Measurements from ENCODE around the gene STUB1.
"Not testable (repeated sequence)": the region's sequence is repeated elsewhere in the genome, so short reads cannot be mapped to it uniquely, and the experiment has no call there.

Gene STUB1

DNA sequence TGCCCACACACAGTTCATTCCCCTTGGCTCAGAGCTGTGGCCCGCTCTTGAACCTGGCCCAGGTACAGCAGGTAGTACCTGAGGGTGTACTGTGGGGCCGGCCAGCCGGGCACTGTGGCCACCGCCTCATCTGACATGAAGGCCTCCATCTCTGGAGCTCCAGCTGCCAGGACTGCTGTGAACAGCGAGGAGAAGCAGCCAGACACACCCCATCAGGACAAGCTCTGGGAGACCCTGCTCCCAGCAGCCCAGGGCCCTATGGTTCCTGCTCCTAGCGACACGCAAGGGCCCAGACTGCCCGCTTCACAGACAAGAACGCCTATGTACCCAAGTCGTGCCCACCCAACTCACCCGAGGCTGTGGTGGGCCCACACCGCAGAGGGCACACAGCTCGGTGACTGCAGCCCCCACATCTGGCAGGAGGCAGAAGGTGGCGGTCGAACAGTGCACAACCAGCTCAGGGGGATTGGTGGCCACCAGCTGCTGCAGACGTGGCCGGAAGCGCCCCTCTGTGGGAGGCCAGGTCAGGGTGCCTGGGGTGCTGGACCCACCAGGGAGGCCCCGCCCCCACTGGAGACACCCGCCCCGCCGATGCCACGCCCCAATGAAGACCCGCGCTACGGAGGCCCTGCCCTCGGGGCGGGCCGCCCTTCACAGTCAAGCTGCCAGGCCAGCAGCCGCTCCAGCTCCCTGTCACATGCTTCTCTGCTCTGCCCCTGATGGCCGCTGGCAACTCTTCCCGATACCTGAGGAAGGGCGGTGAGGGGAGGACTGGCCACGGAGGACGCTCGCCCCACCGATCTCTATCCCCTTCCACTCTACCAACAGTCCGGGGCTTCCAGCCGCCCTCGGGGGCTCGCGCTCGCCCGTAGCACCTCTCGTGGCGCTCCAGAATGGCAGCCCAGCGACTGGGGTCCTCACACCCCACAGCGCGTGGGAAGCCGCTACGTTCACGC lies 1.1 kb upstream of the STUB1 start:
- DNase-seq, result peak; percentile 63

DNA sequence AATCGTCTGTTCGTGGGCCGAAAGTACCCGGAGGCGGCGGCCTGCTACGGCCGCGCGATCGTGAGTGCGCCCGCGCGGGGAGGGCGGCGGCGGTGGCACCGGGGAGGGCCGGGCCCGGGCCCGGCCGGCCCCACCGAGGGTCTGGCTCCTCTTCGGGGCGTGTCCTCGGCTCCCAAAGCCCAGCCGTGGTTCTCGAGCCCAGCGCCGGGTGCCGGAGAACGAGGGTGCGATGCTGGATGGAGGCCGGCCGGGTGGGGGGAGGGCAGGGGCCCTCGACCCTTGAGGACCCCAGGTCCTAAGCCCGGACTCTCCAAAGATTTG lies 375 bp downstream of the STUB1 start:
- no peak for DNase-seq

DNA sequence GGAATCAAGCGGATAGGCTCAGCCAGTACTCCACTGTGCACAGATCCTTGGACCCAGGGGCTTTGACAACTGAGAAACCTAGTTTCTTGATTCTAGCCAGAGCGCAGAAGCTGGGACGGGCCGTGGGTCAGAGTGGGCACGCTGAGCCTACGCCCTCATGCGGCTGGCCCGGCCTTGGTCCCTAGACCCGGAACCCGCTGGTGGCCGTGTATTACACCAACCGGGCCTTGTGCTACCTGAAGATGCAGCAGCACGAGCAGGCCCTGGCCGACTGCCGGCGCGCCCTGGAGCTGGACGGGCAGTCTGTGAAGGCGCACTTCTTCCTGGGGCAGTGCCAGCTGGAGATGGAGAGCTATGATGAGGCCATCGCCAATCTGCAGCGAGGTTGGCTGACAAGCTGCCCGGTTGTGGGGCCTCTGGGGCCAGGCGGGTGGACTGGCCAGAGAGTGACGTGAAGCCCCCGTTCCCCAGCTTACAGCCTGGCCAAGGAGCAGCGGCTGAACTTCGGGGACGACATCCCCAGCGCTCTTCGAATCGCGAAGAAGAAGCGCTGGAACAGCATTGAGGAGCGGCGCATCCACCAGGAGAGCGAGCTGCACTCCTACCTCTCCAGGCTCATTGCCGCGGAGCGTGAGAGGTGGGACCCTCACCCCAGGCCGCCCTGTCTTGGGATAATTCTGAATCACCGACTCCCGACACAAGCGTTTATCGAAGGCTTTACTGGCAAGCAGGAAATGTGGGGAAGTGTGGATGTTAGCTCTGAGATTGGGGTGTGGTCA lies 946 bp downstream of the STUB1 start:
- peak; percentile 38 for DNase-seq

DNA sequence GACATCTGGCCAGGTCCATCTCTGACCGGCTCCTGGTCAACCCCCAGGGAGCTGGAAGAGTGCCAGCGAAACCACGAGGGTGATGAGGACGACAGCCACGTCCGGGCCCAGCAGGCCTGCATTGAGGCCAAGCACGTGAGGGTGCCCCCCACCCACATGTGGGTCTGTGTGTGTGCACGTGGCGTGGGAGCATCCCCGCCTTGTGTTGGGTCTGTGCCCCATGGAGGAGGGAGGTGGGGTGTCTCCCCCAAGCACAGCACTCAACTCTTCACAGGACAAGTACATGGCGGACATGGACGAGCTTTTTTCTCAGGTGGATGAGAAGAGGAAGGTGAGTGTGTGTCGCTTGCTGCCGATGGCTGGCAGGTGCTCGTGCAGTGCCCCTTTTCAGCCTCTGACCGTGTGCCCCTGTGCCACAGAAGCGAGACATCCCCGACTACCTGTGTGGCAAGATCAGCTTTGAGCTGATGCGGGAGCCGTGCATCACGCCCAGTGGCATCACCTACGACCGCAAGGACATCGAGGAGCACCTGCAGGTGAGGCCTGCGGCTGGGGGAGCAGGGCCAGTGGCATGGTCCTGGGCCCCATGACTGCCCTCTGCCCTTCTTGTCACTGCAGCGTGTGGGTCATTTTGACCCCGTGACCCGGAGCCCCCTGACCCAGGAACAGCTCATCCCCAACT lies 1.7 kb downstream of the STUB1 start:
- DNase-seq, result no peak

DNA sequence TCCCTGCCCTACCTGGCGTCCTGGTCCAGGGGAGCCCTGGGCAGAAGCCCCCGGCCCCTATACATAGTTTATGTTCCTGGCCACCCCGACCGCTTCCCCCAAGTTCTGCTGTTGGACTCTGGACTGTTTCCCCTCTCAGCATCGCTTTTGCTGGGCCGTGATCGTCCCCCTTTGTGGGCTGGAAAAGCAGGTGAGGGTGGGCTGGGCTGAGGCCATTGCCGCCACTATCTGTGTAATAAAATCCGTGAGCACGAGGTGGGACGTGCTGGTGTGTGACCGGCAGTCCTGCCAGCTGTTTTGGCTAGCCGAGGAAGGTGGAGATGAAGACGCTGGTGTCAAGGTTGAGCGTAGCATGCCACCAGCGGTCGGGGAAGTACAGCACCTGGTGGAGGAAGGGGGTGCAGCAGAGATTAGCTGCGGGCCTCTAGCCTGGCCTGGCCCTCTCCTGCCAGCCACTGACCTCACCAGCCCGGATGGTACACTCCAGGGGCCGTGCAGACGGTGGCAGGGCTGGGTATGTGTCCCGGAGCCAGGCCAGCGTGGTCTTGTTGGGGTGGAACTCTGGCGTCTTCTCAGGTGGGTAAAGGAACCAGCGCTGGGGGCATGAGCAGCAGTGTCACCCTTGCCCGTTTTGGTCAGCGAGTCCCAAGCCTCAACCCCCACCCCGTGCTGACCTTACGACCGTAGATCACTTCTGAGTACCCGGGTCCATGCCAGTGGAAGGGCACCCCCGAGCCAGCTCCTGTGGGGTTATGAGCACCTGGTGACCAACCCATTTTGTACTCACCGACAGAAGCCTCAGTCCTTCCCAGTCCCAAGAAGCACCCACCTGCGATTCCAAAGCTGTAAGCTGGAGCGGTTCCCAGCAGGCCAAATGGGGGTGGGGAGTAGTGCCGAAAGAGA lies 2.5 kb downstream of the STUB1 start:
- no peak for DNase-seq

GRCh38 chr16:683396-684070 lies 3.3 kb downstream of the STUB1 start:
- no peak for DNase-seq

GRCh38 chr16:684071-684794 lies 4.0 kb downstream of the STUB1 start, which contains the start of gene JMJD8:
JMJD8 (minus strand) TSS chr16:684334; CDS start chr16:684319, 15 bp downstream.
- peak; percentile 96 for DNase-seq

GRCh38 chr16:684961-685696 lies 4.9 kb downstream of the STUB1 start:
- DNase-seq, result no peak

DNA sequence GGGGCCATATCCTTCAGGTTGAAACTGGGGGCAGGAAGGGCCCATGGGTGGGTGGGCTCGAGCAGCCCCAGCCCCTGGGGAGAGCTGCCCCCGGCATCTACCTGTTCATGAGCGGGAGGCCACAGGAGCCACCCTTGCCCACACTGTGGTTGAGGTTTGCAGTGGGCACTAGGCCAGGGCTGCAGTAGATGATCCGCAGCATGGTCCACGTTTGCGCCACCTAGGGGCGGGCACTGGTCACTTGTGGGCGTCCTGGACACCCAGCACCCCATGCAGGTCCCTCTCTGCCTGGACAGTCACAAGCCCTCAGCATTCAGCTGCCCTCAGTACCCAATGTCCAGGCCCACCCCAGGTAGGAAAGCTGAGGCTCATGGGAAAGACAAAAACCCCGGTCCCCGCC lies 5.8 kb downstream of the STUB1 start:
- peak; percentile 44 for DNase-seq

GRCh38 chr16:686459-687260 lies 6.5 kb downstream of the STUB1 start:
- no peak for DNase-seq

- DNase-seq, result no peak
These were observed 7.3 kb downstream of the STUB1 start for GRCh38 chr16:687499-687898.

DNA sequence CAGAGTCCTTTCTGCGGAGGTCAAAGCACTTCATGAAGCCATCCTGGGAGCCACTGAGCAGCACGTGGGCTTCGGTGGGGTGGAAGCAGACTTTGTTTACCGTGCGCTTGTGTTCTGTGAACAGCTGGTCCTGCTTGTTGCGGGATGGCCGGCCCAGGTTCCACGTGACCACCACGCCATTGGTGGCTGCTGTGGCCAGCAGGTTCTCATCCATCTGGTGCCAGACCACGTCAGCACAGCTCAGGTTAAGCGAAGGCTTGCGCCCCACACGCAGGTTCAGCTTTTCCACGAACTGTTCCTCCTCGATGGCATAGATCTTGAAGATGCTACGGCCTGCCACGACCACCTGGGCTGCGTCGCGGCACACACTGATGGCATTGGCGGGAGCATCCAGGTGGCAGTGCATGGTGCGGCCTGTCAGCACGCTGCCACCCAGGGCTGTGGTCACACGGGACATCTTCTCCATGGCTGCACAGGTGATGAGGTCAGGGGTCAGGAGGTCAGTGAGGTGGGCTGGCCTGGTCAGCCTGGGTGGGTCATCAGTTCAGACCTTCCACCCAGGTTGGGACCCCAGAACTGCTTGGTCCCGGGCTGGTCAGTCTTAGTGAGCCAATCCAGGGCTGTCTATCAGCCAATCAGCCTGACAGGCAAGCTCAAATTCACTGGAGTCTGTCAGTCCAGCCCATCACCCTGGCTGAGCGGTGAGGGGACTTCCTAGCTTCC lies 9.1 kb downstream of the STUB1 start:
- DNase-seq, result no peak

DNA sequence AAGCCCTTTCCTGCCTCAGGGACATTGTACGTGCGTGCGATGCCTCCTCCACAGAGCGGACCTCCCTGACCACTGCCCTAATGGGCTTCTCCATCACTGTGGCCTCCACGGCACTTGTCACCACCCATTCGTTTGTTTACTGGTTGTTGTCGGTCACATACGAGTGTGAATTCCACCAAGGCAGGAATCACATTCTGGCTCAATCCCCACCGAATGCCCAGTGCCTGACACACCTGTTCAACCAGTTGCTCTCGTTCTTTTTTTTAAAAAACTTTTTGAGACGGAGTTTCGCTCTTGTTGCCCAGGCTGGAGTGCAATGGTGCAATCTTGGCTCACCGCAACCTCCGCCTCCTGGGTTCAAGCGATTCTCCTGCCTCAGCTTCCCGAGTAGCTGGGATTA lies 11.0 kb downstream of the STUB1 start:
- not testable (repeated sequence) for DNase-seq

DNA sequence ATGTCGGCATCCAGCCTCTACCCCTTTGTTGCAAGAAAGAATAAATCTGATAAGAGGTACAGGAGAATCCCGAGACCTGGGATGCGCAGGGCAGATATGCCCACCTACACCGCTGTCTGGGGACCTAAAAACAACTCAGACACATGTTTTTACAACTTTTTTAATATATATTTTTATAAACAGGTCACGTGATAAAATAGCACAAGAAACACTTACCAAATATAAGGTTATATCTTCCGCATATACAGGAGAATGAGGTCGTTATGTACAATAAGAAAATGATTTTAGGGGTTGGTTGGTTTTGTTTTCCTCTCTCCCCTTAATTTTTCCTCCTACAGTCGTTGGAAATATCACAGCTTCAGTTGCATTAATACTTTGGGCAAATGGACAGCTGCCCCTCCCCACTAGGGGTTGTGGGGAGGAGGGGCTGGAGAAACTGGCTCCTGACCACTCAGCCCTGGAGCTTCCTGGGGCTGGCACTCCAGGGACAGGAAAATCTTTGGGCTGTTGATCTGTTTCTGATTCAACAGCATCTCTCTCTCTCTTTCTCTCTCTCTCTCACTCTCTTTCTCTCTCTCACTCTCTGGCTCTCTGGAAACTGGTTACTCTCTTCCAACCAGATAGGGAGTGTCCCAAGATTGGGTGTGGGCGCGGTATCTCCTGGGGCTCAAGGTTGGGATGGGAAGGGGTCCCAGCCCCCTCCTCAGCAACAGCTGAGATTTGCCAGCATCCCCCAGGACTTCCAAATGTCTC lies 12.3 kb downstream of the STUB1 start:
- no peak for DNase-seq

GRCh38 chr16:693364-693763 lies 13.2 kb downstream of the STUB1 start:
- DNase-seq, result no peak

DNA sequence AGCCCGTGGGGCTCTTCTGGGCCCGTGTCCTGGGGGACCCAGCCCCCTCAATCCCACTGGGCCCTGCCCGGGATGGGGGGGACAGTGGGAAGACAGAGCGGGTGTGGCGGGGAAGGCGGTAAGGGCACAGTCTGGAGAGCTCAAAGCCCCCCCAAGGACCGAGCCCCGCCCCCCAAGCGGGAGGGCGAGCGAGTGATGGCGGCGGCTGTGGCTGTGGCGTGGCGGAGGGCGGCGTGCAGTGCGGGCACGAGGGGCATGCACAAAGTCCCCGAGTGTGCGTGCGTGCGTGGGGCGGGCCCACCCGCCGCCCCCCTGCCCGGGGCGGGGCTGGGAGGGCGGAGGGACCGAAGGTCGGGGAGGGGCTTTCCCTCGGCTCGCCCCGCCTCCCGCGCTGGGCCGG lies 13.6 kb downstream of the STUB1 start:
- DNase-seq, result no peak

DNA sequence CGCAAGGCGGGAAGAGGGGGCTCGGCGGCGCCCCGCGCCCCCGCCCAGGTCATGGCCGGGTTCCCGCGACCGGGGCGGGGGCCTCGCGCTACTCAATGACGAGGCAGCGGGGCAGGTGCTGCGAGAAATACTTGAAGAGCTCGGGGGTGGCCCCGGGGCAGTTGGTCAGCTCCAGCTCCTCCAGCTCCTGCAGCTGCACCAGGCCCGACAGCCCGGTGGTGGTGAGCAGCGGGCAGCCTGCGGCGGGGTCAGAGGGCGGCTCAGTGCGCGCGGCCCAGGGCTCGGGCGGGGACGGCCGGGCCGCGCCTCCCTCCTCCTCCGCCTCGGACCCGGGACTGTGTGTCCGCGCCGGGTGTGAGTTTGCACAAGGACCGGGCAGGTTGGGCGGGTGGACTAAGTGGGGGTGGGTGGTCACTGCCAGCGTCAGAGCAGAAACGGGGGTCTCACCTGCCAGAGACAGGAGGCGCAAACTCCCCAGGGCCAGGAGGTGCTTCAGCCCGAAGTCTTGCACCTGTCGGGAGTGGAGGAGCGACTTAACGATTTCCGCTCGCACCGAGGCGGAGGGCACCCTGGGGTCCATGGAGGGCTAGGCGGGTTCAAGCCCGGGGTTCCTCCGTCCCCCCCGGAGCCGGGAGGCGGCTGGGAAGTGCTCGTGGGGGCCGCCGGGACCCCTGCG lies 14.1 kb downstream of the STUB1 start:
- DNase-seq, result no peak

All from fibroblast of skin of back (primary cell).